Heart left ventricle (tissue), 13 donors: ENCODE data around the gene HIBCH.

Experiments used
- CTCF ChIP-seq, 12 donors: fragments of 200-600 bp; sonication (generic) in 4 of 12; IDR thresholded peaks; one replicate each; pipeline versions ENCODE4 v1.5.0 to v1.8.0; 2018 to 2022; ENCODE audit warnings: antibody characterized with exemption in 12 of 12, mild to moderate bottlenecking in 5 of 12
- POLR2A ChIP-seq, 2 donors: fragments of 450-650 bp; IDR thresholded peaks; one replicate each; pipeline ENCODE4 v1.6.1; 2017; ENCODE audit warnings: antibody characterized with exemption in 2 of 2, mild to moderate bottlenecking in 2 of 2, moderate library complexity in 2 of 2
- donor health status: ischemic (EF 13 %, LVEDD 7.1; RV severe dilation, severe dysfunction).
- donor health status: DM: no; HTN: yes; CAD: no.
- donor health status: DM: no; HTN: no; CAD: no.
- donor health status: ischemic (EF 25% LVEDD 6.9; RV normal size, moderate dysfunction).
- donor health status: ischemic (EF 25% LVEDD 5.7; RV mildly dilated, moderate dysfunction).
- donor health status: ischemic (EF 35%, LVEDD 5.7; RV mildly dilated, moderate dysfunction).
- donor health status: nonischemic (EF 11% LVEDD 7.7; RV severe dilation, severe dysfunction).
- donor health status: DM: yes; HTN: yes; CAD: no.
- donor health status: PGD.
- donor health status: ischemic (EF 29% LVEDD 5.4; RV normal size, mild dysfunction).
- donor health status: nonischemic (EF 23%, LVEDD 6.1; RV moderate dilation, normal function).

- TF ChIP-seq CTCF (IDR thresholded peaks at IDR 0.05) (no peak), POLR2A (IDR thresholded peaks at IDR 0.05) (no peak)
Measured at GRCh38 chr2:190159453-190159852, 160.2 kb downstream of the HIBCH start.
